Spinal cord (tissue), 10 donors: ENCODE measurements around the gene RFX1. TPM values are rescaled to one million over a fixed set of nuclear protein-coding genes. Genes with fewer than 3 reads are reported as not detected.
"Not testable (repeated sequence)": the region's sequence is repeated elsewhere in the genome, so short reads cannot be mapped to it uniquely, and the experiment has no call there.

Source experiments
- DNase-seq, 6 donors: peaks; one replicate each; pipeline versions ENCODE4 v3.0.0 to v3.0.0-alpha.2; 2013 to 2015; ENCODE audit warnings: low spot score in 6 of 6, low read depth in 4 of 6
- H3K27ac ChIP-seq: one replicate; pipeline ENCODE4 v1.5.1; 2013; ENCODE audit warnings: low read depth, low read length, control low read depth
- H3K27me3 ChIP-seq: one replicate; pipeline ENCODE4 v1.6.1; 2013; ENCODE audit warnings: low read length; ENCODE audit not compliant: control insufficient read depth, insufficient read depth
- H3K36me3 ChIP-seq: one replicate; pipeline ENCODE4 v1.6.1; 2013; ENCODE audit warnings: low read length; ENCODE audit not compliant: control insufficient read depth, insufficient read depth
- H3K4me1 ChIP-seq: one replicate; pipeline ENCODE4 v1.6.1; 2013; ENCODE audit warnings: low read length; ENCODE audit not compliant: control insufficient read depth, insufficient read depth
- H3K4me3 ChIP-seq: one replicate; pipeline ENCODE4 v1.5.1; 2013; ENCODE audit warnings: low read depth, low read length, control low read depth
- H3K9me3 ChIP-seq: one replicate; pipeline ENCODE4 v1.6.1; 2013; ENCODE audit warnings: low read length; ENCODE audit not compliant: control insufficient read depth, insufficient read depth
- whole genome bisulfite sequencing: methylation state at CpG from one replicate; pipeline ENCODE4 v1.1.5; 2013; ENCODE audit warnings: missing lambda C conversion rate; ENCODE audit not compliant: insufficient coverage; 5-methylcytosine and 5-hydroxymethylcytosine counted together
- polyA plus RNA-seq, 2 donors: library from polyadenylated mRNA; unstranded; fragments of 120-200 nt; gene quantifications; one replicate each; pipeline ENCODE4 v1.2.1, GENCODE V29; 2013; ENCODE audit not compliant: insufficient read length in 2 of 2
- total RNA-seq, 2 donors: library from RNA; depleted of rRNA in 1 of 2; stranded (reverse); fragments of 120-200 nt in 1 of 2; fragments of >200 nt in 1 of 2; gene quantifications; one replicate each; pipeline versions ENCODE4 v1.2.3 to v1.2.4, GENCODE V29; 2013 to 2014
- donor health status: healthy.

Gene RFX1
- total and polyA plus RNA-seq, 4 donors: 2.6 to 16.2 (median 10.2) TPM

- 94% methylated on average over 27 of the region's 37 CpGs for WGBS
- no peaks in the 10 kb centered on the region for H3K27me3 ChIP-seq
- no peak overlapping the region for H3K4me3 ChIP-seq
- no peak overlapping the region for H3K27ac ChIP-seq
- no peaks in the 10 kb centered on the region for H3K9me3 ChIP-seq
- no peak for DNase-seq
- H3K36me3 ChIP-seq: peaks cover 90% of the 10 kb centered on the region
- H3K4me1 ChIP-seq: no peaks in the 10 kb centered on the region
Observed at GRCh38 chr19:13972368-13973155, 33.6 kb downstream of the RFX1 start.

GRCh38 chr19:13971868-13972267, 34.3 kb downstream of the RFX1 start:
- H3K27me3 ChIP-seq, H3K9me3 ChIP-seq, DNase-seq, H3K4me3 ChIP-seq, H3K4me1 ChIP-seq, H3K27ac ChIP-seq: not testable (repeated sequence)
- H3K36me3 ChIP-seq: peaks cover 90% of the 10 kb centered on the region
- 99% methylated on average over 11 of the region's 15 CpGs for WGBS

GRCh38 chr19:13969897-13970296, 36.2 kb downstream of the RFX1 start:
- no peaks in the 10 kb centered on the region for H3K9me3 ChIP-seq
- DNase-seq: no peak
- no peaks in the 10 kb centered on the region for H3K27me3 ChIP-seq
- H3K36me3 ChIP-seq: peaks cover 88% of the 10 kb centered on the region
- H3K4me3 ChIP-seq: no peak overlapping the region
- WGBS: 93% methylated on average over 12 of the region's 18 CpGs
- no peak overlapping the region for H3K27ac ChIP-seq
- no peaks in the 10 kb centered on the region for H3K4me1 ChIP-seq

- H3K4me1 ChIP-seq: no peaks in the 10 kb centered on the region
- no peak for DNase-seq
- no peak overlapping the region for H3K4me3 ChIP-seq
- H3K27ac ChIP-seq: no peak overlapping the region
- H3K36me3 ChIP-seq: peaks cover 84% of the 10 kb centered on the region
- WGBS: 93% methylated on average over 18 of the region's 18 CpGs
- no peaks in the 10 kb centered on the region for H3K27me3 ChIP-seq
- H3K9me3 ChIP-seq: no peaks in the 10 kb centered on the region
Observed at GRCh38 chr19:13968999-13969398, 37.1 kb downstream of the RFX1 start.

GRCh38 chr19:13968383-13968935, 37.7 kb downstream of the RFX1 start:
- H3K27ac ChIP-seq: no peak overlapping the region
- no peaks in the 10 kb centered on the region for H3K27me3 ChIP-seq
- no peaks in the 10 kb centered on the region for H3K9me3 ChIP-seq
- WGBS: 96% methylated on average over 22 of the region's 22 CpGs
- no peak overlapping the region for H3K4me3 ChIP-seq
- DNase-seq: no peak
- peaks cover 85% of the 10 kb centered on the region for H3K36me3 ChIP-seq
- no peaks in the 10 kb centered on the region for H3K4me1 ChIP-seq

GRCh38 chr19:13967206-13967605, 38.9 kb downstream of the RFX1 start:
- peaks cover 84% of the 10 kb centered on the region for H3K36me3 ChIP-seq
- not testable (repeated sequence) for H3K4me3 ChIP-seq, H3K4me1 ChIP-seq, H3K27ac ChIP-seq, DNase-seq, H3K9me3 ChIP-seq, H3K27me3 ChIP-seq
- WGBS: 99% methylated on average over 7 of the region's 8 CpGs

- whole genome bisulfite sequencing: 93% methylated on average over 14 of the region's 14 CpGs
- no peak overlapping the region for H3K4me3 ChIP-seq
- H3K36me3 ChIP-seq: peaks cover 86% of the 10 kb centered on the region
- no peaks in the 10 kb centered on the region for H3K27me3 ChIP-seq
- no peaks in the 10 kb centered on the region for H3K4me1 ChIP-seq
- no peak for DNase-seq
- H3K9me3 ChIP-seq: no peaks in the 10 kb centered on the region
- H3K27ac ChIP-seq: no peak overlapping the region
Observed at GRCh38 chr19:13966684-13967128, 39.4 kb downstream of the RFX1 start.

GRCh38 chr19:13965926-13966683, 40.0 kb downstream of the RFX1 start:
- Histone ChIP-seq H3K27ac (no peak overlapping the region), H3K4me1 (no peaks in the 10 kb centered on the region), H3K36me3 (peaks cover 87% of the 10 kb centered on the region), H3K27me3 (no peaks in the 10 kb centered on the region), H3K4me3 (no peak overlapping the region), H3K9me3 (no peaks in the 10 kb centered on the region)
- WGBS: 90% methylated on average over 17 of the region's 20 CpGs
- DNase-seq: no peak

- H3K27ac ChIP-seq: no peak overlapping the region
- no peak overlapping the region for H3K4me3 ChIP-seq
- peaks cover 89% of the 10 kb centered on the region for H3K36me3 ChIP-seq
- no peaks in the 10 kb centered on the region for H3K9me3 ChIP-seq
- 91% methylated on average over 22 of the region's 24 CpGs for WGBS
- DNase-seq: no peak
- no peaks in the 10 kb centered on the region for H3K27me3 ChIP-seq
- H3K4me1 ChIP-seq: no peaks in the 10 kb centered on the region
Observed at GRCh38 chr19:13965377-13965896, 40.7 kb downstream of the RFX1 start.
